GM12874 (cell line): ENCODE results near the gene SPTLC1.

Experiments
- TF ChIP-seq, protein P1 (sequence below): IDR thresholded peaks from 2 replicates; pipeline ENCODE4 v1.5.1; 2011; ENCODE audit warnings: low read depth, mild to moderate bottlenecking, control low read depth, low read length, moderate library complexity; ENCODE audit not compliant: insufficient read depth

The SPTLC1 gene

DNA sequence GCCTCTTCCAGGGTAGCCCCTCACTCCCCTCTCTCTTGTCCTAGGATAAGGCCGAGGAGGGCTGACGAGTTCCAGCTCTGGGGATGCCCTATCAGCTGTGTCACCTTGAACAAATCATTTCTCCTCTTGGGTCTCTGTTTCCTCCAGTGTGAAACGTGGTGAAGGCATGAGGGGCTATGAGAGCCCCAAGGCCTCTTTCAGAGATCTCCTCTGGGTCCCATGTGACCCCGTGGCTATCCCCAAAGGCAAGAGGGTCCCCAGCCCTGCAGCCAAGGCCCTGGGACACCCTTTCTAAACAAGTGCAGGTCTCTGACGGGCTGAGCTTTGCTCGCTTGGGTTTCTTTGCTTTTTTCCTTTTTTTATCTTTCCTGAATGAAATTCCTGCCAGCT, 25.5 kb upstream of the SPTLC1 start:
- TF ChIP-seq, protein P1, sequence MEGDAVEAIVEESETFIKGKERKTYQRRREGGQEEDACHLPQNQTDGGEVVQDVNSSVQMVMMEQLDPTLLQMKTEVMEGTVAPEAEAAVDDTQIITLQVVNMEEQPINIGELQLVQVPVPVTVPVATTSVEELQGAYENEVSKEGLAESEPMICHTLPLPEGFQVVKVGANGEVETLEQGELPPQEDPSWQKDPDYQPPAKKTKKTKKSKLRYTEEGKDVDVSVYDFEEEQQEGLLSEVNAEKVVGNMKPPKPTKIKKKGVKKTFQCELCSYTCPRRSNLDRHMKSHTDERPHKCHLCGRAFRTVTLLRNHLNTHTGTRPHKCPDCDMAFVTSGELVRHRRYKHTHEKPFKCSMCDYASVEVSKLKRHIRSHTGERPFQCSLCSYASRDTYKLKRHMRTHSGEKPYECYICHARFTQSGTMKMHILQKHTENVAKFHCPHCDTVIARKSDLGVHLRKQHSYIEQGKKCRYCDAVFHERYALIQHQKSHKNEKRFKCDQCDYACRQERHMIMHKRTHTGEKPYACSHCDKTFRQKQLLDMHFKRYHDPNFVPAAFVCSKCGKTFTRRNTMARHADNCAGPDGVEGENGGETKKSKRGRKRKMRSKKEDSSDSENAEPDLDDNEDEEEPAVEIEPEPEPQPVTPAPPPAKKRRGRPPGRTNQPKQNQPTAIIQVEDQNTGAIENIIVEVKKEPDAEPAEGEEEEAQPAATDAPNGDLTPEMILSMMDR: no peak

GRCh38 chr9:92140074-92140753, 25.0 kb upstream of the SPTLC1 start:
- TF ChIP-seq, protein P1: peak; percentile 97

- TF ChIP-seq, protein P1: 0 out of 2 replicates have a peak, but pooled peaks have one; percentile 2
Measured at GRCh38 chr9:92138960-92139540, 23.8 kb upstream of the SPTLC1 start.

DNA sequence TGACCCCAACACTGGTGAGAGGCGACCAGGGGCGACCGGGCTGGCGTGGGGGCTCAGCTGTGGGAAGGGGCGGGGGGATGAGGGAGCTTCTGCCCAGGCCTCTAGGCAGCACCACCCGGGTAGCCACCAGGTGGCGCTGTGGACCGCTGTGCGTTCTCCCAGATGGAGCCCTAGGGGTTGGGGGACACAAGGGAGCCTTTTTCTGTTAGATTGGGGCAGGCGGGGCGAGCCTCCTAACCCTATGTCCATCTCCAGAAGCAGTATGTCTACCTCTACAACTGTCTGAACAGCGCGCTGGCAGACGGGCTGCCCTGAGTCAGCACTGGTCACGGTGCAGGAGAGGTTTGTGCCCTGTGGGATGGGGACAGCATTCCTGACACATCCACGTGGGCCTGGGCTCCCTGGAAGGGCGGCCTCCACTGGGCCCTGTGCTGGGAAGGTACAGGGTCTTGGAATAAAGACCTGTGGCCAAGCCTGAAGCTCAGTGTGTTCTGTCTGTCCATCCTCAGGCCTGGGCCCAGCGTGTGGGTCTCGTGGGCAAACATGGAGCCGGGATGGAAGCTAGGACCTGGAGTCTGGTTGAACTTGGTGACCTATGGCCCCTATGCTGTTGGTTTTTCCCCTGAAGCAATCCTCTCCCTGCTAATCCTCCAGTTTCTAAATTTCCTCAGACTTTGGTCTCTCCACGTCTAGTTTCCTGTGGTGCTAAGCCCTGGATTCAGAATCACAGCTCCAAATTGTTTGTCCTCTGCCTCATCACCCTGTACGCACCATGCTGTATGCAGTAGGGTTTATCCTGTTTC, 23.1 kb upstream of the SPTLC1 start:
- TF ChIP-seq, protein P1: peak; percentile 91

DNA sequence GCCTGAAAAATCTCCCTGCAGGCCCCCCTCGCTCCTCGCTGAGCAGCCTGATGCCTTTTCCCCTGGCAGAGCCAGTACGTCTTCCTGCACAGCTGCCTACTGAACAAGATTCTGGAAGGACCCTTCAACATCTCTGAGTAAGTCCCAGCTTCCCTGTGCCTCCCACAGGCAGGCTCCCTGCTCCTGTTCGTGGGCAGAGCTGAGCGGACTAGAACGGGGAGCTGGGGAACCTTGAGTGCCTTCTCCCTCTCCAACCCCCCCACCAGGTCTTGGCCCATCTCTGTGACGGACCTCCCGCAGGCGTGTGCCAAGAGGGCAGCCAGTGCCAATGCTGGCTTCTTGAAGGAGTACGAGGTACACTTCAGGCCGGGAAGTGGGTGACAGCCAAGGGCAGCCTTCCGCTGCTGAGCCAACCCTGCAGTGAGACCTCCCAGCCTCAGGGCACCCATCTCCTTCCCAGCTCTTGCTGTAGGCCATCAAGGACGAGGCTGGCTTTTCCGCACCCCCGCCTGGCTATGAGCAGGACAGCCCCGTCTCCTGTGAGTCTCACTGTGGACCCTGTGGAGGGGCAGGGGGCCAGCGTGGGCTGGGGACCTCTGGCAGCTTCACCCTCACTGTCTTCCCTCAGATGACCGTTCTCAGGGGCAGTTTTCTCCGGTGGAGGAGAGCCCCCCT, 21.1 kb upstream of the SPTLC1 start:
- TF ChIP-seq, protein P1: no peak

DNA sequence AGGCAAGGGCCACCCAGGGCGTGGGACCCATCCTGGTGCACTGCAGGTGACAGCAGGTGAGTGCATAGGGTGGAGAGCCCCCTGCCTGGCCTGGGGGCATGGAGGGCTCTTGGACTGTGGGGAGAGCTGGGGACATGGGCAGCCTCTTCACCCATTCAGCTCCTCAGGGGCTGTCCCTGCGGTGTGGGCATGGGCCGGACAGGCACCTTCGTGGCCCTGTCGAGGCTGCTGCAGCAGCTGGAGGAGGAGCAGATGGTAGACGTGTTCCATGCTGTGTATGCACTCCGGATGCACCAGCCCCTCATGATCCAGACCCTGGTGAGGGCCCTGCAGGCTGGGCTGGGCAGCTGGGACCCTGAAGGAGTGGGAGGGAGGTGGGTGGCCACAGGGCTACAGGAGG, 20.4 kb upstream of the SPTLC1 start:
- TF ChIP-seq, protein P1: no peak
